ENCODE results near the gene TRIL.

The TRIL gene

DNA sequence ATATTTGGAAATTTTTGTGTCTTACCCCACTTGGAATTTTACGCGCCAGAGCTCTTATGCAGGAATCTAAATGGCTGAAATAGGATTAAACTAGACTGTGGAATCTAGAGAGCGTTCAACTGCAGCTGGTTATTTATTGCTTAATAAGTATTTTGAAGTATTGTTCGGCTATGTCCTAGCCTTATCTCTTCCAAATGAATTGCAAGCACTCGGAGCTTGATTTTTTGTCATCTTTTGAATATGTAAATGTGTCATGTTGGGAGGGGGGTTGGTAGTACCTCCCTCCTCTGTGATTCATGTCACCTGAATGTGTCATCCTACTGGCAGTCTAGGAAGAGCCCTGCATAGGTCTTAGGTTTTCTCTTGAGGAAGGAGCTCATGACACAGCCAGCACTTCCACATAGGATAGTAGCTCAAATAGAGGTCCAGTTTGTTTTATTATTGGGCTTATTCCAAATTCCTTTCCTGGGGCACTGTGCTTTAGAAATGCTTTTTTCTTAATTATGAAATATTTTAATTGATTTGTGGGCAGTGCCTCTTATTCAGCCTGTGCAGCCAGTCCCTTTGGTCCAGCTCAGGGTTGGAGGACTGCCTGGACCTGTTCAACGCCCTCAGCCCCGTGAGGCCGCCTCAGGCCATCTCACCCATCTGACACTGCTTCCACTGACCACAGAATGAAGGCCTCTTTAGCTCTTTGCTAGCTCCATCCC, 22.5 kb upstream of the TRIL start:
- no peak for DNase-seq

DNA sequence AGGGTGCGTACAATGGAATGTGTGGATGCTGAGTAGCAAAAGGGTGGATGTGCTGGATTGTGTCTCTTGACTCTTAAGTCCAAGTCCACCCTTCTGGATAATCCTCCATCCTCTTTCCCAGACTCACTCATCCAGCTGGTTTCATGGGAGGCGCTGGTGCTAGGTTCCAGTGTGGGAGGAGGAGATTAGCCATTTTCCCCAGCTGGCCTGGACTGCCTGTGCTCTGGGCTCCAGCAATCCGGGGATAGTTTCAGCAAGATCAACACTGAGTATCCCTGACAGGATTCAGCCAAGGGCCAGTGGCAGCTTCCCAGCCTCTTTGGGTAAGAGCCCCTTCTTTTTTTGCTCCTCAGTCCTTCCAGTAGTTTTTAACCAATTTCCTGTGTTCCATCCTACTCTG, 21.6 kb upstream of the TRIL start:
- DNase-seq, result no peak

DNA sequence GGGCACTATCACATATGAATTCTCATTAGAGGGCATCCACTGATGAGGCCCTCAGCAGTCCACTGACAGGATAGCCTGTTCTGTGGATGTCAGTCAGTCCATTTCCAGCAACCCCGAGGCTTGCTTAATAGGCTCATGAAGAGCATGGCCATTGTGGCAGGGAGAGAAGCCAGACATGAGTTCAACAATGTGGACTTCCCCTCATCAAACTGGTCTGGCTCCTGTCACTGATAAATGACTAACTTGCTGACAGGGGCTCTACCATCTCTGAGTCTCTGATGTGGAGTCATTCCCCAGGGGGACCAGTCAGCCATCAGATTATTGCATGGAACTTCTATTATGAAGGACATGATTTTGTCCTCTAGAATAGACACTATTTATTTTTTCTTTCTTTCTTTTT, 19.8 kb upstream of the TRIL start:
- DNase-seq, result no peak

DNA sequence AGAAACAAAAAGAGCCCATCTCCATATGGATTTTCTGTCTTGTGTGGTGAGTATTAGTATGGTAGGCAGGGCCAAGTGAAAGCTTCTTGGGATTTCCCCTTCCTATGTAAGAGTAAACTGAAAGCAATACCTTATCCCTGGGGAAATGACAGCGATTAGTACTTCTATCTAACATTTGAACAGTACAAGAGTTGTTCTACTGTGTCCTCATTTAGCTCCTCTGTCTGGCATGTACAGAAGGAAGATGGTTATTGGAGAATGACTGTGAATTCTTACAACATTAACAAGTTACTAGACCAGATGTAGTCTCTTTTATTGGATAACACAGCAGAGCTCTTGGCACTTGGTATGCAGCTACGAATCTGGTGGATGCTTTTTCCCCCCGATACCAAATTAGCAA, 17.9 kb upstream of the TRIL start:
- no peak for DNase-seq

DNA sequence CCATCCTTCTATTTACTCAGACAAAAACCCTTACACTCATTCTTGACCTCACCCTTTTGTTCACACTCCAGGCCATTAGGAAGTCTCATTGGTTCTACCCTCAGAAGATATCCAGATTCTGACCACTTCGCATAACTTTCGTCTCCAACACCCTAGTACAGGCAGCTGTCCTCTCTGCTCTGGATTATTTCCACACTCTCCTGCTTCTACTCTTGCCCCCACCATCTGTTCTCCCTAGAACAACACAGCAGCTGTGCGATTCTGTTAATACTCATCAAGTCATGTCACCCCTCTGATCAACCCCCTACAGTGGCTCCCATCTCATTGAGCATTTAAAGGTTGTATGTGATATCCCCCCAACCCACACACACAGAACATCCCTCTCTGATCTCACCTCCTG, 15.5 kb upstream of the TRIL start:
- no peak for DNase-seq

DNA sequence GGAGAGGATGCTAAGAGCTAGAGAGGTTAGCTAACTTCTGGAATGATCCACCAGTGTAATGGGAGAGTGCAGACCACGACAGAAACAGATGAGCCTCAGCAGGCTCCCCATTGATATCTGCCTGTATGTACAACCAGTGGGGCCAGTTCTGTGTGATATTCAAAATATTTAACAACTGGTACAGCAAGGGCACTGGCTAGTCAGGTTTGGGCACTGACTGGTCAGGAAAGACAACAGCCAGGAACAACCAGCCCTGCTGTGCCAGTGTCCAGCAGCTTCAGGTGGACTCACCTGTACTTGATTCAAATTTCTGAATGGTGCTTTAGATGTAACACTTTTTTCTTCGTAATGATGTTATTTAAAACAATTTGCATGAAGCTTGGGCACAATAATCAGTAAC, 5.9 kb upstream of the TRIL start:
- DNase-seq, result no peak

DNA sequence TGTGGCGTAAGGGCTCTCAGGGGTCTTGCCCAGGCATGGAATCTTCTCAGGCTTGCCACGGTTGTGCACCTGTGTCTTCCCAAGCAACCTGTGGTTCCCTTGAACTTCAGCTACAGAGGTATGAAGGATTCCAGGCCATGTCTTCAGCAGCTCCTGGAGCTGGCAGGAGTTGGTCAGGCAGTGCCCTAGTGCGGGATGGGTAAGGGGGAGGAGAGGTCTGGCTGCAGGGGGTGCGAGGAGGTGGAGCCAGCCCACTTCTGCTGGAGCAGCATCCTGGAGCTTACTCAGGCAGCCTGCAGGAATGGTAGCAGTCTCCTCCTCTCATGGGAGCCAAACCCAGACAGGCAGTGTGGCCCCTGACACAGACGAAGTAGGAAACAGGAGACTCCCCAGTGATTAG, 3.8 kb upstream of the TRIL start:
- no peak for DNase-seq

DNA sequence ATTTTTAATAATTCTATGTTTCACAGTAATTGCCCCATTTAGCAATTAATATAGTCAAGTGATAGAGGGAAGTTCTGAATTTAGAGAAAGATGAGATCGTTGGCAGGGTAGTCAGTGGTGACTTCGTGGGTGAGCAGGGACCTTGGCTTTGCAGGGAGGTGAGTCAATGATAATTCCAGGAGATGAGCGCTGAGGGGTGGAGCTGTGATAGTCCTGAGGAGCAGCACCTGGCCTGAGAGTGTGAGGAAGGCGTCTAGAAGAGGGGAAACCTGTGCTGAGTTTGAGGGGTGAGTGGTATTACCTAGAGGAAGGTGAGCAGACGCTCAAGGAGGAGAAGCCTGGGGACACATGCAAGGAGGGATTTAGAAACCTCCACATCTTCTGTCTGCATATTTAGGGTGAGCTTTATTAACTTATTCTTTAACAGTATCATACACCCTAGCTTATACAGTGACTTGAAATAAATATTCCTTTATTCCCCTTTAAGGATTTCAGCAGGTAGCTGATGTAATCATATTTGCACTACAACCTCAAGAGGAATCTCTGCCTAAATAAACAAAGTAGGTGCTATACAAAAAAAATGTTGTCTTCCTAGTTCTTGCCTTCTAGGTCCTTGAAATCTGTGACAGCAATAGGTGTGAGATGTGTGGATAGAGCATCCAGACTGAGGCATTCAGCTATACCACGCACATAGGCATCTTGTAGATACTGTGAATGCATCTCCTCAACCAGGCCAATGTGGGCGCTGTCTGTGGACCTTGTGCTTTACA, 2.1 kb upstream of the TRIL start:
- no peak for DNase-seq

DNA sequence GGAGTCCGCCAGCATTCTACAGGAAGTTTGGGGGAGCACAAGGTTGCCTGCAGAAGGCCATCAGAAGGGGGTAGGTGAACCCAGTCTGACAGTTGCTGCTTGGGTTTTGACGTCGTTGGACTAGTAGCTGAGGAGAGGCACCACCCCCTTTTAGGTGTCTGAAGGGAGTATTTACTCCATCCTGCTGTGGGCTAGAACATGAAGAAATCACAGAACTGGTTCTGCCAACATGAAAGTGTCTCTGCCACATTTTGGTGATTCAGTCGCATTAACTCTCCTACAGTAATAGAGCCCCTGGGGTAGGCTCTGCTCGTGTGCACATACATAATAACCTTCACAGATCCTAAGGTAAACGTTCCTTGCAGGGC, 834 bp upstream of the TRIL start:
- DNase-seq, result no peak

DNA sequence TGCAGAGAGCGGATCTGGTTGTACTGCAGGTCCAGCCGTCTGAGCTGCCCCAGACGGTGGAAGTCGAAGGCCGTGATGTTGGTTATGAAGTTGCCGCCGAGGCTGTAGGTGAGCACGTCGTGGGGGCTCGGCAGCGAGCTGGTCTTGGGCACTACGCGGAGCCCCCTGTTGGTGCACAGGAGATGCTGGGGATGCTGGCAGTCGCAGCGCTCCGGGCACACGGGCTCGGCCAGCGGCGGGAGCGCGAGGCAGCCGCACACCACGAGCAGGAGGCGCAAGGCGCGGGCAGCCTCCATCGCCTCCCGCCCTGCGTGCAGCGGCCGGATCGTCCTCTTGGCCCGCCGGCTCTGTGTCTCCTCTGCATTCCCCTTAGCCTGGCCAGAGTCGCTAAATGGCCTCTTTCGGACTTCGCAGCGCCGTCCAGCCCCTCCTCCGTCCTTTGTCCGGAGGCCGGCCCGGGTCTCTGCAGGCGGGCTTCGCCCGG, 337 bp downstream of the TRIL start:
- DNase-seq, result no peak

DNA sequence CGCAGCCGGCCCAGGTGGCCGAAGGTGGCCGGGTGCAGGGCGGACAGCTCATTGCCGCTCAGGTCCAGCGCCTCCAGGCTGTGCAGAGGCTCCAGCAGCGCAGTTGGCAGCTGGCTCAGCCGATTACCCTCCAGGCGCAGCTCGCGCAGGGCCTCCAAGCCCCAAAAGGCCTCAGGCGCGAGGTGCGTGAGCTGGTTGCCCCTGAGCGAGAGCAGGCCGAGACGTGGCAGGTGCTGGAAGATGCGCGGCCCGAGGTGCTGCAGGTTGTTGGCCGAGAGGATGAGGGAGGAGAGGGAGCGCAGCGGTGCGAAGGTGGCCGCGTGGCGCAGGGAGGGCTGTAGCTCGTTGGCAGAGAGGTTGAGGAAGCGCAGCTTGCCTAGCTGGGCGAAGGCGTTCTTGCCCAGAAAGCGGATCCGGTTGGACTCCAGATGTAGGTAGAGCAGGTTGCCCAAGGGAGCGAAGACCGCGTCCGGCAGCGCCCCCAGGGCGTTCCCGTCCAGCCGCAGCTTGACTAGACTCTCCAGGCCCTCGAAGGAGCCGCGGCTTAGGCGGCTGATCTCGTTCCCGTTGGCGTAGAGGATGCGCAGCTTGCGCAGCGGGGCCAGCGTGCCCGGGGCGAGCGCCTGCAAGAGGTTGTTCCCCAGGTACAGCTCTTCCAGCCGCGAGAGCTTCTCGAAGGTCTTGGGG, 923 bp downstream of the TRIL start:
- DNase-seq, result no peak

DNA sequence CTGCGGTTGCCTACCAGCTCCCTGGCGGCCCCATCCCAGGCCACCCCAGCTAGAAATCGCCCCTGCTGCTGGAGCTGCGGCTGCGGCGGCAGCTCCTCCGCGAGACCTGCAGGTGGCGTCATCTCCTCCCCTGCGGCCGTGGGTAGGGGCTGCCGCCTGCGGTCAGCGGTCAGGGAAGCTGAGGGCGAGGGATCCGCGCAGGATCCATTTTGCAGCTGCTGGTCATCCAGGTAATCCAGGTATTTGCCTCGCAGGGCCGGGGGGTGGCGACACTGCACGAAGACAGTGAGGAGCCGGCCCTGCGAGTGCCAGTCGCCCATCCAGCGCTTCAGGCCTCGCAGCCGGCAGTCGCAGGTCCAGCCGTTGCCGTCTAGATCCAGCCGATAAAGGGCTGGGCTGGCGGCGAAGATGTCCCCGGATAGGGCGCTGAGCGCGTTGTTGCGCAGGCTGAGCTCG, 1.5 kb downstream of the TRIL start:
- DNase-seq, result no peak

DNA sequence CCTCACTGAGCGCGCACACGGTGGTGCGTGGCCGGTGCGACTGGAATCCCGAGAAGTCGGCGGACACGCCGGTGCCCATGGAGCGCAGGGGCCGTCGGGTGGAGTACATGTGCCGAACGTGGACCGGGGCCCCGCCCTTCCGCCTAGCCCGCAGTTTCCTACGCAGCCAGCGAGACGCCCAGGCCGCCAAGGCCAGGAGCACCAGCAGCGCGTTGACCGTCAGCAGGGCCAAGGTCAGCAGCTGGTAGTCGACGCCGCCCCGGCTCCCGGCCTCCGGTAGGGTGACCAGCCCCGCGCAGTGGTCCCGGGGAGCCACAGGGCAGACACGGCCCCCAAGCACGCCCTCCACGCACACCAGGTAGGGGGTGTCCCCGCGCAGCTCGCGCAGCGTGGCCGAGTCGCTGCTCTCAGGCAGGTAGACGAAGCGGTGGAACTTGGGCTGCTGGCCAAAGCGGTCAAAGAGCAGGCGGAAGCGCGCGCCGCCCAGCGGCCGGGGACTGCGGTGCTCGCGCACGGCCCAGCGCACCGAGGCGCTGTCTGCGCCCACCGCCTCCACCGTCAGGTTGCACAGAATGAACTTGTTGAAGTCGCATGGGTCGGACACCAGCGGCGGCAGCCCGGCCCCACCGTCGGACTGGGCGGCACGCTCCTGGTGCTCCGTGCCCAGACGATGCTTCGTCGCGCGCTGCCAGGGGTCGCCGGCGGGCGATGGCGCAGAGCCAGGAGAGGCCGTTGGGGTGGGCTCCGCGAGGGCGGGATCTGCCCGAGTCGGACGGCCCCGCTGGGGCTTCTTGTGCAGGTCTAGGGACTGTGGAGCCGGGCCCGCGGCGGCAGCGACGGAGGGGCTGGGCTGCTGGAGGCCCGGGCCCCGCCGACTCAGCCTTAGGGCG, 2.2 kb downstream of the TRIL start:
- no peak for DNase-seq

DNA sequence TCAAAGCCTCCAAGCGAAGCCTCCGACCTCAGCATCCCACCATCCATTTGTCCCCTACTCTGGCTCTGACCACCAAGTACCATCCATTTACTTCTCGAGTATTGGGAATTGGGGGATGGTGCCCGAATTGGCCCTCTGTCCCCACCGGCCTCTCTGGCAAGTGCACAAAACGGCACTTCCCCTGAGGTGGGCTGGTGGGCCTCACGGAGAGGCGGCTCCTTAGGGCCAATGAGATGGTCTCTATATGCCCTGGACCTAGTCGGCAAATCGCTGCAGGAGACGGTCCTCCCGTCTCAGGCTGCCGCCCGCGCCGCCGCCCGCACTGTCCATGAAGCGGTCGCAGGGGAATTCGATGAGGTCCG, 2.8 kb downstream of the TRIL start:
- DNase-seq, result no peak

DNA sequence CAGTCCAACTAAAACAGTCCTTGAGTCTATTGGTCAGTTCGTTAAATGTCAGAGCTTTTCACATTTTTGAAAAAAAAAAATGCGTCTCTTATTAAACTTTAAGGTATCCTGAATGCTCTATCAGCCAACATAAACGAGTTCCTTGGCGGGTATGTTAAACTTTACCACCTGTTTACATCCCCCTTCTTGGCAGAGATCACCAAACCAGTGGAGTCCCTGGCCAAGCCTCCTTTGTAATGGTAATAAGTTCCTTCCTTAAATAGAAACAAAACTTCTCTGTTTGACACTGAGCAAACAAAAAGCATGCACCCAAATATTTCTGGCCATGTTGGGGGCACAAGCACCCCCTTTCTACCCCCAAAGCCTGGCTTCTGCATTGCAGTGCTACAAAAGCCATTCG, 3.2 kb downstream of the TRIL start:
- no peak for DNase-seq

DNA sequence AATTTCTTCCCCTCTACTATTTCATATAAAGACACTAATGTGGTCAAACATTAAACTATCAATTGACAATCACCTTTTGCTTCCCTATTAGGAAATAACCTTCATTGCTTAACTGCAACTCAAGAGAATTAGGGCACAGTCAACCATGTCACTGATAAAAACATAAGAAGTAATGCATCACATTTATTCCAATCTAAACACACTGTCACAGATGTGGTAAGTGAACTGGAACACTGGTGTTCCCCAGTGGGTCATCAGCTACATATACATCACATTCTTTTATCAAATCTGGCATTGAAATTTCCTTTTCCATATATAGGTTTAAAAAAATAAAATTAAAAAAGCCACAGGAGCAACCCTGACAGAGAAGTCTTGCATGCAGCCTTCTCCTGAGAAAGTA, 3.7 kb downstream of the TRIL start:
- DNase-seq, result no peak

DNA sequence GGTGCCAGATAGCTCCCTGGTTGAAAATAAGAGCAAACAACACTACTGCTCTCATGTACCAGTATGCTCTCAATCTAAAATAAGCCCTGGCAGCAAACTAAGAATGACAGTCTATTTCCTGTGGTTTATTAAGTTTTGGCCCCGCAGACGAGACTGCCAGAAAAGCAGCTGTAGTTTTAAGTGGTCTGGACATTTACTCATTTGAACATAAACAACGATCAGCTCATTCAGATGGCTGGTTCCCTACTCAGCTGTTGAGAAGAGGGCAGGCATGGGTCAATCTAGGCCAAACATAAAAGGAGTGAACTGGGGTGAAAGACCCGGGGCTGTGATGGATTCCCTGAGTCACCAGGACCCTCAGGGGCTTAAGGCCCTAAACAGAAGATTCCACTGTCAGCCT, 4.5 kb downstream of the TRIL start:
- DNase-seq, result no peak

DNA sequence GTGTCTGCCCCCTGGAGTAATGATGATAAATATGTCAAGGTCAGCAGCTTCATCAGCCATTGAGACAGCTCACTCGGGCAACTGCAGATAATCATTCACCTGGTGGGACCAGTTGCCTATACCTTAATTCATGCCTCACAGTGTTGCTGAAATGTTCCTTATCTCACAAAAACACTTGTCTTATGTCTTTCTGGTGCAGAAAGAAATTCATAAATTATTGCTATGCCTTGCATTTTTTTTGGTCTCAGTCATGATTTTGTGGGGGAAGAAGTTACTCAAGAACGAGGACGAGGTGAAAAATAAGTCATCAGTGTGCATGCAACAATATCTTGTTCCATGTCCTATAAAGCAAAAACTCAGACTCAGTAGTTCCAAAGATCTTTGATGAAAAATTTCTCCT, 16.0 kb downstream of the TRIL start:
- no peak for DNase-seq

DNA sequence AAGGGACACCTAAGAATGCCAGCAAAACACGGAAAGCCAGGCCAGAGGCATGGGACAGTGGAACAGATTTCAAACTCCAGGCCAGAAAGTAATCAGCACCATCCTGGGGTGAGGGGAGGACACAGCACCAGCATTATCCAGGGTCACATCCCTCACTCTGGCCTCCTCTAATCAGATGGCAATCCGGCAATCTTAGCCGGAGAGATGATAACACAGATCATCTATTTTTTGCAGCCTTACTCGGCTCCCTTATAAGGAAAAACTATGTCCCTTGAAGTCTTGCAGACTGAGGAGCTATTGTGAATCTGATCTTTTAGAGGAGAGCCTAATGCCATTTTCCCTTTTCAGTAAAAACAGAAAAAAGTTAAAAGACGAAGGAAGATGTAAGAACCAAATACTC, 16.5 kb downstream of the TRIL start:
- no peak for DNase-seq

DNA sequence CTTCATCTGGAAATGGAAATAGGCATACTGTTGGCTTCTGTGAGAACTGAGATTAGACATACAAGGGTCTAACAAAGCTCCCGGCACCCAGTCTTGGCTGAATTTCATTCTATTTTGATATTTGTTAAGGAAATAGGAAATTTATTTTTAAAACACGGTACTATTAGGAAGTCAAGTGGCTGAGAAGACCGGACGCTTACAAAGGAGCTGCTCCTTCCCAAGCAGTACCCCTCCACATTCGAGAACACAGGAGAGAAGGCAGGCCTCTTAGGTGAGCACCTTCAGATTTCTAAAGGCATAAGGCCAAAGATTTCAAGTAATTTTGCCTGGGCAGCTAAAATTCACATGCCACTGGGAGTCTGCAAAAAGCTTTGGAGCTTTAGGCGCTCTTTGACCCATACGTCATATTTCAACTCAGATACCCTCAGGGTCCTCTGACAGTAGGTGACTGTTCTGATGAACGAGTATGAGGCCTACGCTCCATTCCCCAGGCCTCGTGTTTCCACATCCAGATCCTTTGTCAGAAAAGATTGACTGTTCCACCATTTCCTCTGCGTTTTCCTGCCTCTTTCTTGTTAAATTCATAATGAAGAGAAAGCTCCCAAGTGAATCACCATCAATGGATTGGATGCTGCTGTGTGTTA, 17.3 kb downstream of the TRIL start:
- no peak for DNase-seq

DNA sequence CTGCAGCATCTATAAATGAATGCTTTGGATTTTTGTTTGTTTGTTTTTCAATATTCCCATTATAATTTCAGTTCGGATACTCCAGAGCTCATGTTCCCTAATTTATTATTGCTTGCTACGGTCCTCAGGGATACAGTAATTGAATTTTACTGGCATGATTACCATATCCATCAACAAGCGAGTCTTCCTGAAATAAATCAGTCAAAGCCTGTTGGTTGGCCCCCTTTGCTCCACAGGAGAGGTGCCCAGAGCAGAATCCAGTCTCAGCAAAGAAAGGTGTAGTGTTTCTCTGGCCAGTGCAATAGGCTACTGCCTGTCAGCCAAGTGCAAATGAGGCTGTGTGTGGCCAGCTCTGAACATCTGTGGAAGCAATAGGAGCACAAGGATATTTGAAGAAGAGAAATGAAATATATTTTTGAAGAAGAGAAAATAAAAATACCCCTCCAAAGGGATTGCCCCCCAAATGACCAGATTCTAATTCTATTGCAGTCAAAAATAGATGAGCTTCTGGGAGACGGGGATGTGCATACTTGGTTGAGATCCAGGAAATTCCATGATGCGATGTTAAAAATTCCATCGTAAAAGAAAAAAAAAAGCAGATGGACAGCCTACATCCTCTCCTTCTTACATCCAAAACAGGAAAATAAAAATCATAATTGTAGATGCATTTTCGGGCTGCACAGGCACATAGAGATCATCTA, 18.1 kb downstream of the TRIL start:
- no peak for DNase-seq

DNA sequence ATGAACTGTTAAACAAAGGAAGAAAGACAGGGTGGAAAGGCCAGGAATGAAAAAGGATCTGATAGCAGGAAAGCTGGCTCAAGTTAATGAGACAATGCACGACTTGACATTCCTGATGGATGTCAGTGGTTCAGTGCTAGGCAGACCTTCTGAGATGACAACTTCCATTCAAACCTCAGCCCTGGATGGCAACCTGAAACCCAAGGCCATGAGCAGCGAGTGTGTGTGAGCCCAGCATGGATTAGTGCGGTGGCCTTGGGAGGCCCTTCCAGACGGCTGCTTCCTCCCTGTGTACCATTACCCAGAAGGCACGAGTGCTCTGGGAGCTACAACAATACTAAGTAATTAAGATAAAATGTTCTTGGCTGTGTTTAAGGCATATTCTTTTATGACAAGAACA, 18.8 kb downstream of the TRIL start:
- DNase-seq, result no peak
